Nephron (organoid): ENCODE measurements around the gene CHMP6.
A peak's percentile ranks its signal among the peaks of the same experiment; 100 is the strongest.

ENCODE experiments used
- H3K27ac Mint-ChIP-seq, 3 experiments: 2 replicates each; pipeline ENCODE4 v1.8.0; 2020; ENCODE audit warnings: mixed read lengths in 3 of 3, mild to moderate bottlenecking in 2 of 3, moderate library complexity in 1 of 3
- H3K27me3 Mint-ChIP-seq: 2 replicates; pipeline ENCODE4 v1.8.0; 2021; ENCODE audit warnings: low read depth, mild to moderate bottlenecking, moderate library complexity, mixed read lengths
- H3K36me3 Mint-ChIP-seq: 2 replicates; pipeline ENCODE4 v1.8.0; 2020; ENCODE audit warnings: low read depth, mixed read lengths
- H3K4me1 Mint-ChIP-seq: 2 replicates; pipeline ENCODE4 v1.8.0; 2020; ENCODE audit warnings: mixed read lengths
- H3K4me3 Mint-ChIP-seq, 3 experiments: 2 replicates each; pipeline ENCODE4 v1.8.0; 2020; ENCODE audit warnings: mild to moderate bottlenecking in 3 of 3, mixed read lengths in 3 of 3, moderate library complexity in 2 of 3
- H3K9me3 Mint-ChIP-seq: 2 replicates; pipeline ENCODE4 v1.8.0; 2020; ENCODE audit warnings: mixed read lengths
- CTCF ChIP-seq, 3 experiments: fragments of 200-600 bp; sonication (generic); IDR thresholded peaks; one replicate each; pipeline ENCODE4 v1.5.0; 2021; ENCODE audit warnings: antibody characterized with exemption in 3 of 3; ENCODE audit not compliant: unreplicated experiment in 3 of 3

CHMP6 gene

GRCh38 chr17:81032641-81033480 is 41.2 kb downstream of the CHMP6 start:
- no peaks in the 10 kb centered on the region for H3K9me3 Mint-ChIP-seq
- peaks cover 52% of the 10 kb centered on the region for H3K4me1 Mint-ChIP-seq
- H3K27me3 Mint-ChIP-seq = peaks cover 11% of the 10 kb centered on the region
- H3K4me3 Mint-ChIP-seq = peak overlapping the region; percentile 93 to 97 (median 96)
- no peak for TF ChIP-seq CTCF (IDR thresholded peaks at IDR 0.05; ENCODE audit: unreplicated experiment in 3 of 3)
- peak overlapping the region; percentile 60 to 93 (median 85) for H3K27ac Mint-ChIP-seq
- H3K36me3 Mint-ChIP-seq = peaks cover 17% of the 10 kb centered on the region

GRCh38 chr17:81033535-81034167 is 42.0 kb downstream of the CHMP6 start:
- Mint-ChIP-seq H3K9me3 (no peaks in the 10 kb centered on the region), H3K4me3 (peak overlapping the region; percentile 93 to 97 (median 96)), H3K27ac (peak overlapping the region; percentile 60 to 93 (median 85)), H3K4me1 (peaks cover 57% of the 10 kb centered on the region), H3K36me3 (peaks cover 17% of the 10 kb centered on the region), H3K27me3 (peaks cover 15% of the 10 kb centered on the region)
- TF ChIP-seq CTCF (IDR thresholded peaks at IDR 0.05; ENCODE audit: unreplicated experiment in 3 of 3) = no peak

DNA sequence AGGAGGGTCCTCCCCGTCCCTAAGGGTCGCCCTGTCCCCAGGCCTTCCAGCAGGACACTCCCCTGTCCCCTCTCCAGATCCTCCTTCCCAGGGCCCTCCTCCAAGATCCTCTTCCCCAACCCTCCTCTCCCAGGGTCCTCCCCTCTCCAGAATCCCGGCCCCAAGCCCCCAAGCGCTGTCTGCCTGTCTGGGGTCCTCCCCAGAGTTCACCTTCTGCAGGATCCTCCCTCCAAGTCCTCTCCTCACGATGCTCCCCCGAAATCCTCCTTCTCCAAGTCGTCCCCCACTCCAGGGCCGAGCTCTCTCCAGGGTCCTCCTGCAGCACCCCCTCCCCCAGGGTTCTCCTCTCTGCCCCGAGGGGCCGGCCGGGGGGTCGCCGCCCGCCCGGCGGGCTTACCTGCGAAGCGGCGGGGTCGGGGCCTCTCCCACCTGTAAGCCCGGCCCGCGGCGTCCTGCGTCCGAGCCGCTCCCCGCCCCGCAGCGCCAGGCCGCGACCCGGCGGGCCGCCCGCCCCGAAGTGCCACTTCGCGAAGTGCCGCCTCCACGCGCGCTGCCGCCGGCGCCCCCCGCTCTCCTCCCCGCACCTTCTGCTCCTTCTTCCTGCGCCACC is 42.6 kb downstream of the CHMP6 start:
- H3K4me1 Mint-ChIP-seq = peaks cover 59% of the 10 kb centered on the region
- H3K27ac Mint-ChIP-seq = peak overlapping the region; percentile 60 to 93 (median 85)
- peak overlapping the region; percentile 93 to 97 (median 96) for H3K4me3 Mint-ChIP-seq
- TF ChIP-seq CTCF (IDR thresholded peaks at IDR 0.05; ENCODE audit: unreplicated experiment in 3 of 3) = no peak
- H3K36me3 Mint-ChIP-seq = peaks cover 17% of the 10 kb centered on the region
- peaks cover 14% of the 10 kb centered on the region for H3K27me3 Mint-ChIP-seq
- no peaks in the 10 kb centered on the region for H3K9me3 Mint-ChIP-seq

GRCh38 chr17:81034779-81035520 is 43.3 kb downstream of the CHMP6 start, which contains the start of gene BAIAP2:
TSS of gene BAIAP2 (plus strand) at chr17:81035151. CDS start at chr17:81035255, 104 bp downstream.
- peak within 1 kb of the TSS; percentile 95 to 97 (median 96) for H3K4me3 Mint-ChIP-seq
- H3K4me1 Mint-ChIP-seq = peaks cover 62% of the 10 kb centered on the region
- peak within 1 kb of the TSS; percentile 60 to 93 (median 85) for H3K27ac Mint-ChIP-seq
- TF ChIP-seq CTCF (IDR thresholded peaks at IDR 0.05; ENCODE audit: unreplicated experiment in 3 of 3) = no peak
- H3K36me3 Mint-ChIP-seq = peaks cover 17% of the 10 kb centered on the region
- H3K27me3 Mint-ChIP-seq = peaks cover 12% of the 10 kb centered on the region
- H3K9me3 Mint-ChIP-seq = no peaks in the 10 kb centered on the region

- TF ChIP-seq CTCF (IDR thresholded peaks at IDR 0.05; ENCODE audit: unreplicated experiment in 3 of 3) = no peak
- peak overlapping the region; percentile 15 to 88 (median 69) for H3K27ac Mint-ChIP-seq
- H3K4me3 Mint-ChIP-seq = peak overlapping the region; percentile 86 to 95 (median 88)
- peaks cover 12% of the 10 kb centered on the region for H3K27me3 Mint-ChIP-seq
- peaks cover 66% of the 10 kb centered on the region for H3K4me1 Mint-ChIP-seq
- no peaks in the 10 kb centered on the region for H3K9me3 Mint-ChIP-seq
- peaks cover 13% of the 10 kb centered on the region for H3K36me3 Mint-ChIP-seq
These were observed 44.0 kb downstream of the CHMP6 start for GRCh38 chr17:81035521-81036196.
